Peyer's patch (tissue), 4 donors: ENCODE results near the gene CRAMP1.

Experiments
- POLR2A ChIP-seq, 2 donors: fragments of 450-650 bp; IDR thresholded peaks; one replicate each; pipeline ENCODE4 v1.5.1; 2017; ENCODE audit warnings: antibody characterized with exemption in 2 of 2, mild to moderate bottlenecking in 2 of 2, moderate library complexity in 2 of 2
- TF ChIP-seq, protein P1 (sequence below), 6 experiments: fragments of 450-650 bp in 4 of 6; fragments of 200-600 bp in 2 of 6; sonication (generic) in 1 of 6; IDR thresholded peaks; one replicate each; pipeline ENCODE4 v1.5.1; 2017 to 2019; ENCODE audit warnings: antibody characterized with exemption in 6 of 6, mild to moderate bottlenecking in 3 of 6, moderate library complexity in 1 of 6

DNA sequence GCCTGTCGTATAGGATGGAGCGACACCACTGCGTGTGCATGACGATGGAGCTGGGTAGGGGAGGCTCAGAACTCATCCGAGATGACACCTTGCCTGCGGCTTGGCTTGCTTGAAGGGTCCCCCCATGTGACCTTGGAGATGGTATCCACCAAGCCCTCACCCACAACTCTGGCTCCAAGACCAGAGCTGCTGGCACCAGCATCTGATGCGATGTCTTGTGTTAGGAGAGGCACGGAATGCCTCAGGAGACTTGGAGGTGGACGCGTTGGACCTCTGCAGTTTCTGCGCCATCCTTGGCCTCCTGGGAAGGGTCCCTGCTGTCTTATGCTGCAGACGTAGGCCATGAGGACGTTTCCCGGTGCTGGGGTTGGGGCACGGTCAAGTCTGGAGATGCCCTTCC, 7.8 kb downstream of the CRAMP1 start:
- TF ChIP-seq, protein P1, sequence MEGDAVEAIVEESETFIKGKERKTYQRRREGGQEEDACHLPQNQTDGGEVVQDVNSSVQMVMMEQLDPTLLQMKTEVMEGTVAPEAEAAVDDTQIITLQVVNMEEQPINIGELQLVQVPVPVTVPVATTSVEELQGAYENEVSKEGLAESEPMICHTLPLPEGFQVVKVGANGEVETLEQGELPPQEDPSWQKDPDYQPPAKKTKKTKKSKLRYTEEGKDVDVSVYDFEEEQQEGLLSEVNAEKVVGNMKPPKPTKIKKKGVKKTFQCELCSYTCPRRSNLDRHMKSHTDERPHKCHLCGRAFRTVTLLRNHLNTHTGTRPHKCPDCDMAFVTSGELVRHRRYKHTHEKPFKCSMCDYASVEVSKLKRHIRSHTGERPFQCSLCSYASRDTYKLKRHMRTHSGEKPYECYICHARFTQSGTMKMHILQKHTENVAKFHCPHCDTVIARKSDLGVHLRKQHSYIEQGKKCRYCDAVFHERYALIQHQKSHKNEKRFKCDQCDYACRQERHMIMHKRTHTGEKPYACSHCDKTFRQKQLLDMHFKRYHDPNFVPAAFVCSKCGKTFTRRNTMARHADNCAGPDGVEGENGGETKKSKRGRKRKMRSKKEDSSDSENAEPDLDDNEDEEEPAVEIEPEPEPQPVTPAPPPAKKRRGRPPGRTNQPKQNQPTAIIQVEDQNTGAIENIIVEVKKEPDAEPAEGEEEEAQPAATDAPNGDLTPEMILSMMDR (IDR thresholded peaks at IDR 0.05), result no peak
- no peak for TF ChIP-seq POLR2A (IDR thresholded peaks at IDR 0.05)
